GM21528 (cell line): Measurements from ENCODE around the gene RASGRP3.

Experiments
- ATAC-seq: cut with Tn5 transposase; IDR thresholded peaks from one replicate; pipeline ENCODE4 v1.9.1; 2021; ENCODE audit warnings: mild to moderate bottlenecking, moderate library complexity; ENCODE audit not compliant: unreplicated experiment, low FRiP score

Gene RASGRP3

DNA sequence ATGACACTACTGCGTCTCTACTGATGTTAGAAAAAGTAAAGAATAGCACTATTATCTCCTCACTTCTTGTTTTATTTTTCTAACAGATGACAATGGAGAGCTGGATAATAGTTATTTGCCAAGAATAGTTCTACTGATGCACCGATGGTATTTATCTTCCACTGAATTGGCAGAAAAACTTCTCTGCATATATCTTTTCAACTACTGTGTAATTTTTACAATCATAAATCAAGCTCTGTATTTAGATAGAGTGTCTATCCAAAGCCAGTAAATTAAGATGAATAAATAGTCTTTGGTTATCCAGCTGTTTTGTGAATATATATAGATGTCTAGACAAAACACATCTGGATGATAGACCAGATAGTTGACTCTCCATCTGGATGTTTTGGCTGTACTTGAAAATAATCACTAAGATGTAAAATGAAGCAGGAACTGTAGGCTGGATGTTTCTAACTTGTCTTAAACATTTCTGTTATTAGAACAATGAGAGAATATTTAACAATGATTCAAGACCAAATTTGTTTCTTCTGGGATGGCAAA is 40.1 kb downstream of the RASGRP3 start:
- ATAC-seq: no peak

DNA sequence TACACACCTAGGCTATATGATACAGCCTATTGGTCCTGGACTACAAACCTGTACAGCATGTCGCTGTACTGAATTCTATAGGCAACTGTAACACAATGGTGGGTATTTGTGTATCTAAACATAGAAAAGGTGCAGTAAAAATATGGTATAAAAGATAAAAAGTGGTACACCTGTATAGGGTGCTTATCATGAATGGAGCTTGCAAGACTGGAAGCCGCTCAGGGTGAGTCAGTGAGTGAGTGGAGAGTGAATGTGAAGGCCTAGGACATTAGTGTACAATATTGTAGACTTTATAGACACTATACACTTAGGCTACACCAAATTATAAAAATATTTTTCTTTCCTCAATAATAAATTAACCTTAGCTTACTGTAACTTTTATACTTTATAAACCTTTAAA is 41.8 kb downstream of the RASGRP3 start:
- no peak for ATAC-seq

DNA sequence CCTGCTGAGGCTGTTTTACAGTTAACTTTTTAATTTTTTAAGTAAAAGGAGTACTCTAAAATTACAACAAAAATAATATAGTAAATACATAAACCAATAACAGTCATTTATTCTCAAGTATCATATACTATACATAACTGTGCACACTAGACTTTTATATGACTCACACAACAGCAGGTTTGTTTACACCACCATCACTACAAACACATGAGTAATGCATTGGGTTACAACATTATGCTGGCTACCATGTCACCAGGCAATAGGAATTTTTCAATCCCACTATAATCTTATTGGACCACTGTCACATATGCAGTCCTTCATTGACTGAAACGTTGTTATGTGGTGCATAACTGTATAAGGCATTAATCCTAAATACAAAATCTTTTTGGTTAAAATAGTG is 42.5 kb downstream of the RASGRP3 start:
- ATAC-seq: no peak

DNA sequence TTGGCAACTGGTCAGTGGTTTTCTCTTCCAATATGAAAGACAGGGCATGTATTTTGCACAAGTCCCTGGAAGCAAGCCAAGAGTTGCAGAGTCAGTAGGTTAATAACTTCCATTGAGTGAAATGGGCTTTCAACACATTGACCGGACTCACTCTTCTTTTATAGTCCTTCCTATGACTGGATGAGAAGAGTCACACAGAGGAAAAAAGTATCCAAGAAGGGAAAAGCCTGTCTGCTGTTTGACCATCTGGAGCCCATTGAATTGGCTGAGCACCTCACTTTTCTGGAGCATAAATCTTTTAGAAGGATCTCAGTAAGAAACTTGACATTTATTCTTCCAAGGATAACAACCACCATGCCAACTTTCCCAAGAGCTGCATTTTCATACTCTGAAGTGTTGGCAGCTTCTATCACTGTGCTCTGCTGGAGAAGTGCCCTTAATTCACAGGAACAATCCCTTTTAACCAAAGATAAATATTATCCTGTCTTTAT is 45.4 kb downstream of the RASGRP3 start:
- ATAC-seq: no peak

DNA sequence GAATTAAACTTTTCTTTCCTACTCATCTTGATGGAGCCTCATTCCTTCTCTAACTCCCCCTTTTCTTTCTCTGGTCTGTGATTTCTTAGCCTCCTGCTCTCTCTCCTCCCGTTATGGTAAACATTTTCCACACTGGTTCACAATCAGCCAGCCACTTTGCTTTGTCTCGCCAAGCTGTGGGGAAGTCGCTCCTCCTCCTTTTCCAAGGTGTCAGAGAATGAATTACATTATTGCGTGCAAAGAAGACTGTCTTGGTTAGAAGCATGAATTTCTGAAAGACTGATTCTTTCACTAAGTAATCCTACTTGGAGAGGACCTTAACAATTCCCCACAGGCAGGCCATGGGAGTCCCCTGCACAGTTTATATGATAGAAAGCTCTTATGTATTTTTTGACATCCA is 46.1 kb downstream of the RASGRP3 start:
- no peak for ATAC-seq

DNA sequence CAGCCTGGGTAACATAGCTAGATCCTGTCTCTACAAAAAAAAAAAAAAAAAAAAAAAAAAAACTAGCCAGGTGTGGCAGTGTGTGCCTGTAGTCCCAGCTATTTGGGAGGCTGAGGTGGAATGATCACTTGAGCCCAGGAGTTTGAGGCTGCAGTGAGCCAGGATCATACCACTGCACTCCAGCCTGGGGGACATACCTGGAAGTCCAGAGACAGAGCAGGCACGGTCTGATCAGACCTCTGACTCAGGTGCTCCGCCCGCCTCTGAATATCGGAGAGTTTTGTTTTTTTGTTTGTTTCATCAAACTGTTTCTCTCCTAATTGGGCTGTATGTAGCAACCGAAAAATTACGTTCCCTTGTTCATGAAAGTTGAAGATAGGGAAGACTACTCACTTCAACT is 49.2 kb downstream of the RASGRP3 start:
- ATAC-seq: no peak

DNA sequence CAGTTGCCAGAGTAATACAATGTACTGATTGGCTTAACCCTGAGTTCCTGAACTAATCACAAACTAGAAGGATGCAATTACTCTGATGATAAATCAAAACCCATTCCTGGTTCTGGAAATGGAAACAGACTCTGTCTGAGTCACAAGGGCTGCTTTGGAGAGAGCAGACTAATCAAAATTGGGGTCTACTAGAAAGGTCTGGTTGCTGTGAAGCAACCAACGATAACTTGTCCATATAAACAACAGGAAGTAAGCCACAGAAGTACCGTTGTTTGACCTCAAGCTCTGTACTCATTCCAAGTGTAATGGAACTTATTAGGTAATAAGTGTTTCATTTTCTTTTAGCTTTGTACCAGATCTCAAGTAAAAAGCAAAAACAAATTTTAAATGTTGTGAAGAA is 49.7 kb downstream of the RASGRP3 start:
- ATAC-seq: no peak

DNA sequence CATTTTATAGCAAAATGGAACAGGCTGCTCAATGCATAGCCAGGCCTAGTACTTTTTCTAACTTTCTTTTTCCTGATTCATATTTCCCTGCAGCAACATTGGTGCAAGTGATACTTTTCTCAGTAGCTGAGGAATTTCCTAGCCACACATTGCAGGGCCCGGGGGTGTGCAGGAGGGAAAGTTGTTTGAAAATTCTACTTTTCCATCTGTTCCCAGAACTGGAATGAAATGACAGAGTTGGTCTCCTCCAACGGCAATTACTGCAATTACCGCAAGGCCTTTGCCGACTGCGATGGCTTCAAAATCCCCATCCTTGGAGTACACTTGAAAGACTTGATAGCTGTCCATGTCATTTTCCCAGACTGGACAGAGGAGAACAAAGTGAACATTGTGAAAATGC is 50.5 kb downstream of the RASGRP3 start:
- ATAC-seq: no peak

DNA sequence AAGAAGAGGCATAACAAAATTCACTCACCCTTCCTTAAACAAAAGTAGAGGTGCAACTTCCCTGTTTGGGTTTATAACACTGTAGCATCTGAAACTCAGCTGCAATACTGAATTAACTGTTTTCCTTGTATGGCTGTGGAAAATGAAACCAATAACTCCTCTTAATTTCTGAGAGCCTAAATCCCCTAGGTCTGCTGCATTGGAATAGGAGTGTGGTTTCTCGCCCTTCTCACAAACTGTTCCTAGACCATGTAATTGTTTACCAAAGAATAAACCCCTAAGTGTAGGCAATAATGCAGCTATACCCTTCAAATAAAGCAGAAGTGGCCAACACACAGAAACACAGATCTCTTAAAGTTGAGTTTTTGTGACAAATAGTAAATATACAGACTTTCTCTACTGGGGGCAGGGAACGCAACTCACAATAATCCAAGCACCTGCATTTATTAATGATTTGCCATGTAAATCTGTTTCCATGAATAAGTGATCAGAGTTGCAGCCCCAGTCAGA is 52.0 kb downstream of the RASGRP3 start:
- ATAC-seq: no peak

DNA sequence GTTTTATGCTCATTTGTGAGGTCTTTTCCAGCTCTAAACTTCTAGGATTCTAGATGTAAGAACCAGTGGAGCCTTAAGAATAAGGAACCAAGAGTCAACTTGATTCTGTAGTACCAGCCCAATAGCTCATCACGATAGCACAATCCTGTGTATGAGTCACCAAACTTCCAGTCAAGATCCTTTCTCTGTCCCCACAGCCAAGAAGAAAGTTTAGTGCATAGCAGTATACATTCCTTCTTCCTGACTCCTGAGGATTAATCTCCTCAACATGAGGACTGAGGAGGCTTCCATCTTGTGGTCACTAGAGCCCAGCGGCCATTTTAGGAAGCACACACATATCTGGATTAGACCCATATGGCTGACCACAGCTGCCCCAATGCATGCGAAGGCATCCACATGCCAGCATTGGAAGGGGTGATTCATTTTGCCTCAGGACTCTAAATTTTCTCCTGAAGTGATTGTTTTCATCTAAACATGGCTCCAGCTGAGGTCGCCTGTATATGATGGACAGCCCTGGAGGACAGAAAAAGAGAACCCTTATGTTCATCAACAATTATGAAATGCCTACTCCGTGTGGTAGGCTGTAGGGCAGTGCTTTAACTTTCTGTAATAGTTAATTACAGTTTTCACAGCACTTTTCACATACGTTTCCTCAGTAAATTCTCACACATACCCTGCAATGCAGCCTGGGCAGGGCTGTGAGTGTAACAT is 53.5 kb downstream of the RASGRP3 start:
- ATAC-seq: peak; percentile 24

DNA sequence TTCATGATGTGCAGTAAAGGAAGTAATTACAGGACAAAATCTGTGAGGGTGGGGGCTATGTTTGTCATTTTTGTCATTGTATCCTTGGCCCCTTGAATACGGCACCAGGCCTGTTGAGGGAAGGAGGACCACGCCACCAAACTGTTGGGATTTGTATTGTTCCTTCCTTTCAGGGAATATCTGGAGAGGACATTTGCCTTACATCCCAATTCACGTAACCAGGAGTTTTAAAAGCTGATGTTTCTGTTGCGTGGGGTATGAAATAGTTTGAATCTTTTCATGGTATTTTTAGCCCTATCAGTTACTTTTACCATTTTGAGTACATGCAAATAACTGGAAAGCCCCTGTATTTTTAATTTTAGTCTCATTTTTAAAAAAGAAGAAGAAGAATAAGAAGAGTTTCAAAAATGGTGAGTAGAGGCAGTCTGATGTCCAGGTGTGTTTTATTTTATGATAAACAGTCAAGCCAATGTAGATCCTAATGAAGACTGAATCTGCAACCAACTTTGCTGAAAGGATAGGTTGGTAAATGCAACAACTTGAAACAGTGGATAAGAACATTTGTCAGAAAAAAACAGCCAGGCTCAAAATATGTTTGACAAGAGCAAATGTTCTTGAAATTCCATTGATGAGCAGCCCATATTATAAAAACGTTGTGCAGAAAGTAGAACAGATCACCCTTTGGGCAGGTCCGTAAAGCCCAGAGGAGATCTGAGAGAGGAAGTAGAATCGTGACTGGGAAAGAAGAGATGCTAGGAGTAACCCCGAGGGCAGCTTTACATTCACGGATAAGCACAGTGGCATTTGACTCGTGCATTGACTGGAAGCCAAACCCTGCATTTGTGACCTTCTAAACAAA is 54.5 kb downstream of the RASGRP3 start:
- ATAC-seq: peak; percentile 39

DNA sequence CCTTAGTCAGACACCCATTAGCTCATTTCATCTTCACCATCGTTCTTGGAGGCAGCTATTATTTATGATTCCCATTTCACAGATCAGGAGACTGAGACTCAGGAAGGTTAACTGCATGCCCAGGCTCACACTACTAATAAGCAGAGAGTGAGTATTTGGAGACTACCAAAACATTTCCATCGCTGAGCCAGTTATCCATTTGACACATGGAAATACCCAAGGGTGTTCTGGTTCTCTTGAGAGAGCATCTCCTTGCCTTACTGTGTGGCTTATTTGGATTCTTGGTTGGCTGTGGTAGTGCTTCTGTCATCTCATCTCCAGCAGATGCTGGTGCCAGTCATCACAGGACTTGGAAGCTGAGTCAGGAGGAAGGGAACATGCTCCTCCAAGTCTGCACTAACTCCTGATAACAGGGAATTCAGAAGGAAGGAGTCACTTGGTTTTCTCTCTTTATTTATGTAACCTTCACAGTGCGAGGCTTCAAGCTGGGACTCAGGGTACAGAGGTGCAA is 55.2 kb downstream of the RASGRP3 start:
- peak; percentile 3 for ATAC-seq

DNA sequence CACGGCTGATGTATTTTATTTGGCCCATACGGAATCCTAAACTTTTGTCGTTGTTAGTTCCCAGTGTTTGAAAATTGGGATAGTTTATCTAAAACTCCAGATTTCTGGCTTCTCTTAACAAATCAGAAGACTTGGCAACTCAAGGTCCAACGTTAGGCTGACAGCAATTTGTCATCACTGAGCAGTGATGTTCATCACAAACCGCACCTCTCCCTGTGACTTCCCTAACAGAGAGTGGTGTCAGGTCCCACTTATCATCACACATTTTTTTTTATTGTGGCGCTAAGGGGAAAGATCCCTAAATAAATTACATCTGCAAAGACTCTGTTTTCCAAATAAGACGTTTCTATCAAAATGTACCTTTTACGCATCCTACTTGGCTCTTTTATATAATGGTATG is 55.7 kb downstream of the RASGRP3 start:
- ATAC-seq: no peak

DNA sequence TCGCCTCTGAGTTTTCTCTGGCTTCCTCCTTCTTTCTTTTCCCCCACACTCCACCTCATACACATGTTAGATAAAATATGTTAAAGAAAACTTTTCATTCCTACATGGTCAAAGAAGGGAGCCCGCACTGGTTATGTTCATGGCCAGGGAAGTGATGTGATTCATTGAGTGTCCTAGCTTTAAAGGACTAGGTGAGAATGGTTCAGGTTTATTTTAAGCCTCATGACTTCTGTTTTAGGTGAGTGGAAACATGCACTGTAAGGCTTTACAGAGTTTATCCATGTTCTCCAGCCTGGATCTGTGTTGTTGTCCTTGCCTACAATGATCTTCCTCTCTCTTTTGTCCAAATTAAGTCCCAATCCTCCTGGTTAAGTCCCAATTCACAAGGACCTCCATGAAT is 56.5 kb downstream of the RASGRP3 start:
- no peak for ATAC-seq

DNA sequence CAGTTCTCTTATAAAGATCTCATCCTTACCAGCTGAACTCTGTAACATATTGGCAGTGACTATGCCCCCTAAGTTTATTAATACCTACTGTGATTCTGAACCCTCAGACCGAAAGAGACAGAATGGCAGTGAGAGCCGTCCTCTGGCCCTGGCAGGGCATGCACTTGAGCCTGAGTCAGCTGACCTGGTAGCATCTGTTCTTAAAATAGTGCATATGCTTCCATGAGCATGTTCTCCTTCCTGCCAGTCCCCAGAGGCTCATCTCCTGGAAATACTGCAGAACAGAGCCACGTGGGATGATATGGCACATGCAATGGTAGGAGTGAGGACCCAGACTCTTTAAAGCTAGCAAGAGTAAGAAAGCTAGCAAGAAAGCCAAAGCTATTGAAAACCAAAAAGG is 59.0 kb downstream of the RASGRP3 start:
- no peak for ATAC-seq

DNA sequence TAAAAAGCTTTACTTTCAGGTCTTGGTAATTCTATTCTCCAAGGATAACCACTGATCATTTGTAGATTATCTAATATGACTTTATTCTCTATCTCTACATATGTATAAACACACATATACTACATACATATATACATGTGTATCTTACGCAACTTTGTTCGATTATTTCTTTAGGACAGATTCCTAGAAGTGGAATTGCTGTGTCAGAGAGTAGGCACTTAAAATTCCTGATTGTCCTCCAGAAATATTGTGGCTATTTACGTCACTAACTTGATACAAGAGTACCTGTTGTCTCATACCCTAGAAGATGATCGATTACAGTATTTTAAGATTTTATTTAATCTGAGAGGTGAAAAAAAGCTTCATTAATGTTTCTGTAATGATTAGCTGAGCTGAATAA is 64.8 kb downstream of the RASGRP3 start:
- no peak for ATAC-seq

DNA sequence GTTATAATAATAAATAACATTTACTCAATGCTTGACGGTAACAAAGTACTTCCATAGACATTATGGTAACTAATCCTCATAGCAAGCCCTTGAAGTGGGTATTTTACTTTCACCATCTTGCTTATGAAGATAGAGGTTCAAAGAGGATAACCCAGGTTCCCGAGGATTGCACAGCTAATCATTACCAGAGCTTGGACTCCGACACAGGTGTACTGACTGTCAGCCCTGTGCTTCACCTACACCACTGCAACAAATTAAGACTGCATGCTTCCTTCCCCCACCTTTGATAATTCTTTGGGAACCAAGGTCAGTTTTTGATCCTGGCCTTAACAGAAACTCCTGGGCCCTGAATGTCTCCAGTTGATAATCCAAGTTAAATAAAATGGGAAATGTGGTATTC is 73.8 kb downstream of the RASGRP3 start:
- ATAC-seq: no peak

DNA sequence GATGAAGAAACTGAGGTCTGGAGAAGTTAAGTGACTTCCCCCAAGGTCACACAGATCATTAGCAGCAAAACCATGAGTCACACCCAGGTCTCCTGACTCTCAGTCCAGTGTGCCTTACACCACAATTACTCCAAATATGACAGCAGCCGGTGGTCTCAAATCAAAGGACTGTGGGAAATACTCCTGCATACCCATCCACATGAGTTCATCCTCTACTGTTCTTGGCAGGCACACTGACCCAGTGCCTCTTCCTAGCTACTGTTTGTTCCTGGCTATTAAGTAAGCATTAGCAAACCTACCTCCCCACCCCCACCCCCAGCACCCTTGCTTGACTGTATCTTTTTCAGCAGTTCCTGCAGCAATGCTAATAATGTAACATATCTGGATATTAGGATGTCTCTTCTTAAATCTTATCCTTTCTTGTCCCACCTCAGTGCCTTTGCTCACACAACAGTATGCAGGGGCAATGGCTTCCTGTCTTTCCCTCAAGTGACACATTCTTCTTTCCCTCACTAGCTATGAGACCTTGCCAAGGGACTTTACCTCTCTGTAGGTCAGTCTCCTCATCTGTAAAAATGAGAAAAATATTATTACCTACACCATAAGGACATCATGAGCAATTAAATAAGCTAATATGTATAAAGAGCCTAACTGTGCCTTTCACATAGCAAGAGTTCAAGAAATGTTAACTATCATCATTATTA is 76.5 kb downstream of the RASGRP3 start:
- ATAC-seq: no peak

DNA sequence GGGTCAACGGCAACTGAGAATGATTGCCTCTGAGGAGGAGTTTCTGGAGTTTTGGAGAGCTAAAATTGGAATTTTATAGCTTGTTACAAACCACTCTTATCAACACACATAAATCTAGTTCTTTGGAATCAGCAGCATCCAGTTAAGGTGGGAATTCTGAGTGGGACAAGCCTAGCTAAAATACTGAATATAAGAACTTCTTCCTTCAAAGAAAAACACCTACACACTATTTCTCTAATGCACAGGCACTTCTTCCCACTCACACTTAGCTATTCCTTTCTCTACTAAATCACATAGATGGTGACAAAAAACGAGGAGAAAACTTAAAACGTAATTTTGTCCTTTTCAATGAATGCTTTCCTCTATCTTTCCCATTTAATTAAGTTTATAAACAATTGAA is 79.2 kb downstream of the RASGRP3 start:
- no peak for ATAC-seq

DNA sequence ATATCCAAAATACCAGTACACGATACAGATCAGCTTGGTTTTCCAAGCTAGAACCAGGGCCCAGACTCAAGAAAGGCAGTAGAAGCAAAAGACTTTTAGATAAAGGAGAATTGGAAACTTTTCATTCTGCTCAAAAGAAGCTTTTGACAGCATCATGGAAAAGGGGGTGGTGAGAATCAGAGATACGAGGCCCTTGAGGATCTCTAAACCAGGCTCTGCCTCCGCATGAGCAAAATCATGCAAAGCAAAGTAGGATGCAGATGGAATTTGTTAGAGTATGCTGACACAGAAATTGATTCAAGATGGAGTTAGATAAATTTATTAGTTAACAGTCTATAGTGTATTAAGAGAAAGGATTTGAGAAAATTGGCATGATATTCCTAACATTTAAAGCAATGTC is 82.9 kb downstream of the RASGRP3 start:
- no peak for ATAC-seq

DNA sequence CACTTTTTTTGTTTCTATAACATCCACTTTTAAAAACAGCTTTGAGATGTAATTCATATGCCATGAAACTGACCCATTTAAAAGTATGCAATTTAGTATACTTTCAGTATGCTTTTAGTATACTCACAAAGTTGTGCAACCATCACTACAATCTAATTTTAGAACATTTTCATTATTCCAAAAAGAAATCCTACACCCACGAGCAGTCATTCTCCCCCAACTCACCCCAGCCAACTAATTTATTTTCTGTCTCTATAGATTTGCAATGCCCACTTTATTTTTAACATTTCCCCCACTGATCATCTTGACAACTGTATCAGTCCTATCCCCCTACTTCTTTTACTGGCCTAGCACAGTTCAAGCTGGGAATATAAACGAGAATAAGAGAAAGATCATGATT is 83.6 kb downstream of the RASGRP3 start:
- ATAC-seq: no peak
